ENCODE measurements around the gene ZMYND8. TPM values are rescaled to one million over a fixed set of nuclear protein-coding genes. Genes with fewer than 3 reads are reported as not detected.
A peak's percentile ranks its signal among the peaks of the same experiment; 100 is the strongest.

Gene ZMYND8
- total and polyA plus RNA-seq, 2 of the 8 experiments (the other 6 are each of a cell fraction or from before 2014, with no cell fraction given): 50.5 to 163 TPM

- Histone ChIP-seq H3K4me1 (replicated peaks in 1 of 4; ENCODE audit: control insufficient read depth in 3 of 4, insufficient read depth in 4 of 4, low read length in 3 of 4) (no peaks in the 10 kb centered on the region), H2BK120ac (replicated peaks; ENCODE audit: low read depth, low read length) (no peak overlapping the region), H3K14ac (ENCODE audit: insufficient read length) (no peak overlapping the region), H3K4me3 (ENCODE audit: extremely low read depth in 1 of 4, insufficient read depth in 2 of 4, low read depth in 3 of 4, low read length in 4 of 4) (no peak overlapping the region), H4K91ac (replicated peaks; ENCODE audit: insufficient read length, low read length) (no peak overlapping the region), H3K4ac (replicated peaks; ENCODE audit: insufficient read length, low read depth, low read length) (no peak overlapping the region), H3K36me3 (ENCODE audit: control insufficient read depth in 2 of 4, insufficient read depth in 4 of 4, low read length in 3 of 4) (no peaks in the 10 kb centered on the region), H3K79me1 (ENCODE audit: low read depth, low read length) (no peaks in the 10 kb centered on the region), H3K27me3 (replicated peaks in 1 of 4; ENCODE audit: control insufficient read depth in 3 of 4, extremely low read depth in 1 of 4, insufficient read depth in 3 of 4, low read length in 3 of 4) (no peaks in the 10 kb centered on the region), H4K5ac (ENCODE audit: insufficient read length, low read depth, low read length) (peak overlapping the region; percentile 12), H3K23ac (ENCODE audit: insufficient read length) (no peak overlapping the region), H3K27ac (ENCODE audit: low read depth, low read length) (no peak overlapping the region), H3K18ac (ENCODE audit: extremely low read depth, low read length) (no peak overlapping the region), H2BK12ac (ENCODE audit: low read depth, low read length) (no peak overlapping the region), H2AFZ (ENCODE audit: low read length) (peak overlapping the region; percentile 70; the same call in 1 of the 2 replicates), H3K23me2 (ENCODE audit: low read depth, low read length) (no peaks in the 10 kb centered on the region; the same call in 1 of the 2 replicates), H3K56ac (replicated peaks; ENCODE audit: insufficient read length, low read depth, low read length) (no peak overlapping the region), H3K4me2 (ENCODE audit: insufficient read depth in 1 of 2, low read depth in 2 of 2, low read length in 2 of 2) (no peak overlapping the region), H2AK5ac (ENCODE audit: low read depth, low read length) (no peak overlapping the region), H3K9ac (replicated peaks in 1 of 4; ENCODE audit: extremely low read depth in 1 of 4, low read depth in 3 of 4, low read length in 3 of 4) (no peak overlapping the region), H2BK15ac (ENCODE audit: low read length) (no peak overlapping the region), H3K79me2 (ENCODE audit: control insufficient read depth in 1 of 2, insufficient read depth in 2 of 2, low read length in 2 of 2) (no peaks in the 10 kb centered on the region), H2BK5ac (ENCODE audit: low read depth, low read length) (no peak overlapping the region; the same call in 1 of the 2 replicates), H4K8ac (ENCODE audit: extremely low read depth, insufficient read depth, low read length) (no peak overlapping the region), H2BK20ac (ENCODE audit: low read length) (no peak overlapping the region), H3K9me3 (ENCODE audit: insufficient read depth in 2 of 2, low read depth in 1 of 2, low read length in 1 of 2) (no peaks in the 10 kb centered on the region; a peak in 1 of 4 replicates), H4K20me1 (replicated peaks in 1 of 2; ENCODE audit: control insufficient read depth in 1 of 2, insufficient read depth in 2 of 2, low read length in 2 of 2) (no peaks in the 10 kb centered on the region)
- FAIRE-seq (no peak), DNase-seq (ENCODE audit: low read depth in 1 of 2, low spot score in 2 of 2) (no peak)
- CTCF ChIA-PET (ENCODE audit: partially characterized antibody): interaction anchor here (0.9 to 3.8 kb wide), 7 partner anchors 19 to 195 kb away, joined by 3 to 17 read pairs (median 3); no protein-coding TSS in a partner anchor
- POLR2A ChIA-PET (ENCODE audit: partially characterized antibody): interaction anchor here (0.6 to 1.0 kb wide), 3 partner anchors 19 to 115 kb away, joined by 3 to 4 read pairs (median 3); no protein-coding TSS in a partner anchor
- 93% methylated on average over 6 of the region's 6 CpGs; no CpG with 5 or more reads in 1 of the 2 experiments for WGBS, 2 experiments (ENCODE audit: extremely low coverage in 1 of 2, insufficient coverage in 1 of 2, insufficient read length in 1 of 2, insufficient replicate concordance in 2 of 2, low coverage in 1 of 2, low lambda C conversion rate in 2 of 2, missing lambda C conversion rate in 1 of 2)
- TF ChIP-seq RXRA (IDR thresholded peaks at IDR 0.05; ENCODE audit: insufficient read depth, low read depth, low read length) (no peak), NRF1 (IDR thresholded peaks at IDR 0.05; ENCODE audit: low read depth, low read length) (no peak), RFX5 (IDR thresholded peaks at IDR 0.05; ENCODE audit: borderline replicate concordance, low read depth, low read length) (no peak), BCL11A (IDR thresholded peaks at IDR 0.05; ENCODE audit: low read depth in 2 of 2, low read length in 2 of 2) (no peak), SIX5 (IDR thresholded peaks at IDR 0.05; ENCODE audit: low read depth, low read length) (no peak), RAD21 (IDR thresholded peaks at IDR 0.05 in 1 of 2, conservative IDR thresholded peaks at IDR 0.05 in 1 of 2; ENCODE audit: low read depth in 2 of 2, low read length in 2 of 2) (no peak), CTBP2 (IDR thresholded peaks at IDR 0.05; ENCODE audit: borderline replicate concordance, insufficient read depth, insufficient read length, low read length) (no peak), TCF12 (IDR thresholded peaks at IDR 0.05; ENCODE audit: low read depth, low read length) (no peak), CHD1 (IDR thresholded peaks at IDR 0.05; ENCODE audit: low read depth, low read length) (no peak), NANOG (IDR thresholded peaks at IDR 0.05; ENCODE audit: insufficient read depth, low read depth, low read length, poor library complexity, severe bottlenecking) (no peak), RNF2 (IDR thresholded peaks at IDR 0.05; ENCODE audit: borderline replicate concordance, low read depth, low read length, missing control alignments, poor library complexity, severe bottlenecking) (no peak)
These were observed 34.9 kb upstream of the ZMYND8 start for GRCh38 chr20:47391276-47392010.

All from H1 (cell line).